Epithelial cell of esophagus (primary cell): ENCODE results near the gene CIB4.
A peak's percentile ranks its signal among the peaks of the same experiment; 100 is the strongest.

ENCODE experiments used
- DNase-seq: peaks from one replicate; pipeline ENCODE4 v3.0.0; 2010; ENCODE audit warnings: low read depth
- H3K4me3 ChIP-seq: 2 replicates; pipeline ENCODE4 v1.5.1; 2011; ENCODE audit warnings: mild to moderate bottlenecking, low read length, control low read depth
- CTCF ChIP-seq: IDR thresholded peaks from 2 replicates; pipeline ENCODE4 v1.5.1; 2011; ENCODE audit warnings: low read depth, mild to moderate bottlenecking, low read length, control low read depth, inconsistent platforms; ENCODE audit not compliant: insufficient read depth; ENCODE audit errors: missing control alignments

CIB4 gene

GRCh38 chr2:26672818-26673393, 31.7 kb upstream of the CIB4 start:
- TF ChIP-seq CTCF = no peak
- no peak for DNase-seq
- H3K4me3 ChIP-seq = no peak overlapping the region

- DNase-seq = no peak
- TF ChIP-seq CTCF = no peak
- no peak overlapping the region for H3K4me3 ChIP-seq
Measured at GRCh38 chr2:26672112-26672817, 31.1 kb upstream of the CIB4 start.

- no peak for DNase-seq
- no peak overlapping the region for H3K4me3 ChIP-seq
- TF ChIP-seq CTCF = no peak
Measured at GRCh38 chr2:26671691-26672090, 30.5 kb upstream of the CIB4 start.

- TF ChIP-seq CTCF = no peak
- no peak overlapping the region for H3K4me3 ChIP-seq
- DNase-seq = peak; percentile 53
Measured at GRCh38 chr2:26670931-26671460, 29.8 kb upstream of the CIB4 start.

GRCh38 chr2:26670171-26670570, 29.0 kb upstream of the CIB4 start:
- TF ChIP-seq CTCF = no peak
- DNase-seq = peak; percentile 32
- no peak overlapping the region for H3K4me3 ChIP-seq

GRCh38 chr2:26668856-26669750, 27.9 kb upstream of the CIB4 start:
- no peak for DNase-seq
- no peak for TF ChIP-seq CTCF

More at GRCh38 chr2:26668856-26669750, 27.9 kb upstream of the CIB4 start:
- H3K4me3 ChIP-seq = no peak overlapping the region
